Posterior cingulate gyrus (tissue), 11 donors: ENCODE results near the gene ZNF486.
"Not testable (repeated sequence)": the region's sequence is repeated elsewhere in the genome, so short reads cannot be mapped to it uniquely, and the experiment has no call there.

Source experiments
- DNase-seq, 10 donors: peaks; one replicate each; pipeline versions ENCODE4 v3.0.0 to v3.0.0-alpha.2; 2020 to 2021; ENCODE audit warnings: mixed read lengths in 3 of 10
- intact Hi-C: fragments of 100-400 bp; cut with DNase I; formaldehyde crosslinking; loops from one replicate; pipeline ENCODE4 v1.15.1; 2023

ZNF486 gene

GRCh38 chr19:20167020-20167644, at the start of gene ZNF486:
TSS of gene ZNF486 (plus strand) at chr19:20167214. CDS start at chr19:20167331, 117 bp downstream.
- DNase-seq = peak; percentile 86 to 99 (median 96)
- intact Hi-C loops = loop anchor here (10.0 kb wide), 1 partner anchor 112 kb away; no protein-coding TSS in a partner anchor

- intact Hi-C loops, DNase-seq: not testable (repeated sequence)
Measured at GRCh38 chr19:20118064-20118839, 48.8 kb upstream of the ZNF486 start.

GRCh38 chr19:20124879-20125278, 42.1 kb upstream of the ZNF486 start:
- DNase-seq = no peak
- intact Hi-C loops = no loop called here

- DNase-seq, intact Hi-C loops: not testable (repeated sequence)
Measured at GRCh38 chr19:20132933-20133332, 34.1 kb upstream of the ZNF486 start.

- DNase-seq, intact Hi-C loops: not testable (repeated sequence)
Measured at GRCh38 chr19:20137714-20138113, 29.3 kb upstream of the ZNF486 start.

GRCh38 chr19:20151617-20152145, 15.3 kb upstream of the ZNF486 start:
- no peak for DNase-seq
- intact Hi-C loops = no loop called here

GRCh38 chr19:20152506-20152905, 14.5 kb upstream of the ZNF486 start:
- intact Hi-C loops, DNase-seq: not testable (repeated sequence)

GRCh38 chr19:20153281-20153680, 13.7 kb upstream of the ZNF486 start:
- no peak for DNase-seq
- intact Hi-C loops = no loop called here

GRCh38 chr19:20154636-20155035, 12.4 kb upstream of the ZNF486 start:
- intact Hi-C loops = no loop called here
- DNase-seq = no peak

- no peak for DNase-seq
- intact Hi-C loops = loop anchor here (10.0 kb wide), 1 partner anchor 108 kb away; no protein-coding TSS in a partner anchor
Measured at GRCh38 chr19:20162821-20163220, 4.2 kb upstream of the ZNF486 start.

- DNase-seq = no peak
- intact Hi-C loops = loop anchor here (10.0 kb wide), 1 partner anchor 110 kb away; no protein-coding TSS in a partner anchor
Measured at GRCh38 chr19:20164456-20164855, 2.6 kb upstream of the ZNF486 start.

GRCh38 chr19:20165971-20166592, 932 bp upstream of the ZNF486 start:
- intact Hi-C loops = loop anchor here (10.0 kb wide), 1 partner anchor 111 kb away; no protein-coding TSS in a partner anchor
- DNase-seq = no peak

- no peak for DNase-seq
- intact Hi-C loops = loop anchor here (10.0 kb wide), 1 partner anchor 113 kb away; no protein-coding TSS in a partner anchor
Measured at GRCh38 chr19:20167651-20168122, 673 bp downstream of the ZNF486 start.

- DNase-seq = no peak
- intact Hi-C loops = no loop called here
Measured at GRCh38 chr19:20171285-20171684, 4.3 kb downstream of the ZNF486 start.

- intact Hi-C loops, DNase-seq: not testable (repeated sequence)
Measured at GRCh38 chr19:20175848-20176247, 8.8 kb downstream of the ZNF486 start.

- DNase-seq, intact Hi-C loops: not testable (repeated sequence)
Measured at GRCh38 chr19:20179956-20180355, 12.9 kb downstream of the ZNF486 start.

GRCh38 chr19:20182222-20182785, 15.3 kb downstream of the ZNF486 start:
- no peak for DNase-seq

GRCh38 chr19:20186174-20186573, 19.2 kb downstream of the ZNF486 start:
- DNase-seq = no peak
- intact Hi-C loops = no loop called here

More at GRCh38 chr19:20182222-20182785, 15.3 kb downstream of the ZNF486 start:
- intact Hi-C loops = no loop called here

- intact Hi-C loops = no loop called here
Measured at GRCh38 chr19:20197747-20198146, 30.7 kb downstream of the ZNF486 start.

GRCh38 chr19:20209051-20209450, 42.0 kb downstream of the ZNF486 start:
- intact Hi-C loops = no loop called here
- no peak for DNase-seq

More at GRCh38 chr19:20197747-20198146, 30.7 kb downstream of the ZNF486 start:
- DNase-seq = no peak
